HG03575 (cell line): ENCODE measurements around the gene RBM48.
"Not testable (repeated sequence)": the region's sequence is repeated elsewhere in the genome, so short reads cannot be mapped to it uniquely, and the experiment has no call there.

Experiments used
- ATAC-seq: cut with Tn5 transposase; IDR thresholded peaks from one replicate; pipeline ENCODE4 v1.9.1; 2021; ENCODE audit not compliant: unreplicated experiment, insufficient number of reproducible peaks, low FRiP score; ENCODE audit errors: extremely low read depth

Gene RBM48

GRCh38 chr7:92528958-92529264, 316 bp downstream of the RBM48 start:
- ATAC-seq = no peak

GRCh38 chr7:92534572-92534971, 6.0 kb downstream of the RBM48 start:
- ATAC-seq = no peak

GRCh38 chr7:92543542-92543941, 14.9 kb downstream of the RBM48 start:
- ATAC-seq = not testable (repeated sequence)

GRCh38 chr7:92545116-92545515, 16.5 kb downstream of the RBM48 start:
- not testable (repeated sequence) for ATAC-seq

GRCh38 chr7:92546856-92547497, 18.4 kb downstream of the RBM48 start:
- ATAC-seq = no peak

- ATAC-seq = no peak
Observed at GRCh38 chr7:92547579-92547978, 19.0 kb downstream of the RBM48 start.

GRCh38 chr7:92550194-92550593, 21.6 kb downstream of the RBM48 start:
- ATAC-seq = no peak

GRCh38 chr7:92557249-92557648, 28.7 kb downstream of the RBM48 start:
- ATAC-seq = no peak

GRCh38 chr7:92557808-92558362, 29.3 kb downstream of the RBM48 start:
- no peak for ATAC-seq

GRCh38 chr7:92560602-92561001, 32.0 kb downstream of the RBM48 start:
- no peak for ATAC-seq

- no peak for ATAC-seq
Observed at GRCh38 chr7:92563345-92563744, 34.8 kb downstream of the RBM48 start.

- no peak for ATAC-seq
Observed at GRCh38 chr7:92567460-92567859, 38.9 kb downstream of the RBM48 start.

GRCh38 chr7:92569137-92569536, 40.5 kb downstream of the RBM48 start:
- no peak for ATAC-seq

GRCh38 chr7:92576296-92576695, 47.7 kb downstream of the RBM48 start:
- ATAC-seq = no peak

GRCh38 chr7:92582948-92583347, 54.4 kb downstream of the RBM48 start:
- ATAC-seq = no peak

GRCh38 chr7:92584953-92585352, 56.4 kb downstream of the RBM48 start:
- no peak for ATAC-seq

GRCh38 chr7:92586403-92586802, 57.8 kb downstream of the RBM48 start:
- ATAC-seq = no peak

- no peak for ATAC-seq
Observed at GRCh38 chr7:92586841-92587240, 58.2 kb downstream of the RBM48 start.
